NCI-H187 treated with DMSO at 0.1 percent for 48 hours (cell line): ENCODE data around the gene LGALS1.

Experiments
- DNase-seq: peaks from one replicate; lab custom pipeline; 2025; lab: John Stamatoyannopoulos, UW

LGALS1 gene

DNA sequence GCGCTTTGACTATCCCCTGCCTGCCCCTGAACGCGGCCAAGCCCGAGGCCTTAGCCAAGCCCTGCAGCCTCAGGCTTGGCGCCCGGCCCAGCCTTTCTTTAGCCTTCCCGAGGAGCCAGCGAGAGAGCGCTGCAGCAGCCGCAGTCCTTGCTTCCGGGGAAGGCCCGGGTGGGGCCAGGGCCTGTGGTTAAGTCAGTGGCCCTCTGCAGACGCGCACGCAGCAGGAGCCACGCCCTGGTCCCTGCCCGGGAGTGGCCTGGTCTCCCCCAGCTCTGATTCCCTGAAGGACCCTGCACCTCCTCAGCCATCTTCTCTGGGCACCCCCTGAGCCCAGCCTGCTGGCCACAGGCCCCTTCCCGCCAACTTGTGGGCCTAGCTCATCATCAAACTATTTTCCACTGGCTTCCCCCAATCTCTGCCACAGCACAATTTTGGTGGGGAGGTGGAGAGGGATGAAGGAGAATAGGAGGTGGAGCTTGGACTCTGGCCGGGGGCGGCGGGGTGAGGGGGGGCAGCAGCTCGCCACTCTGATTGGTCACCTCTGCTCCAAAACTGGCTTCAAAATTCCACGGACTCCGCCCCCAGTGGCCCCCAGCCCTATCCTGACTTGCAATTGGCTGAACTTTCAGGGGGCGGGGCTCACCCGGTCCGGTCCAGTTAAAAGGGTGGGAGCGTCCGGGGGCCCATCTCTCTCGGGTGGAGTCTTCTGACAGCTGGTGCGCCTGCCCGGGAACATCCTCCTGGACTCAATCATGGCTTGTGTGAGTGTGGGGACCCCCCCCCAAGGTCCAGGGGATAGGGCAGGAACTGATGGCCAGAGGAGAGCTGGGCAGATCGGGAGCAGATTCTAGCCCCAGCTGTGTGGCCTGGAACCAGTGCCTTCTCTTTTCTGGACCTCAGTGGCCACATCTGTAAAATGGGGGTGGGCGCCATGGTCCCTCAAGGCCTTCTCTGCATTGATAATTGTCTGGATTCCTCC is at the start of gene LGALS1:
Gene LGALS1, plus strand, starts transcription at position 686 of the 979 bp plus-strand sequence. Its CDS starts 67 bp downstream, at position 753.
- DNase-seq = no peak

DNA sequence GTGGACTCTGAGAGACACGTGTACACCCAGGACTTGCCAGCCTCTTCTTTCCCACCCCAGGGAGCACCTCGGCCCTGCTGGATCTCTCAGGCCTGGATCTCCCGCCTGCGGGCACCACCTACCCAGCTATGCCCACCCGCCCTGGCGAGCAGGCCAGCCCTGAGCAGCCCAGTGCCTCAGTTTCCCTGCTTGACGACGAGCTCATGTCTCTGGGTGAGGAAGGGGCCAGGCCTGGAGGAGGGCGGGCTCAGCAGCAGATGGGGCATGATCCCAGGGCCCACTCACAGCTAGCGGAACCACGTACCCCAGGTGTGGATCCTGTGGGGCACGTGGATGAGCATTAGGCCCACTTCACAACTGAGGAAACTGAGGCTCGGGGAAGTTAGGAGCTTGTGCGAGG is 49.7 kb upstream of the LGALS1 start:
- DNase-seq = no peak

GRCh38 chr22:37626144-37626543 is 49.3 kb upstream of the LGALS1 start:
- no peak for DNase-seq

GRCh38 chr22:37626556-37627075 is 48.8 kb upstream of the LGALS1 start:
- DNase-seq = no peak

DNA sequence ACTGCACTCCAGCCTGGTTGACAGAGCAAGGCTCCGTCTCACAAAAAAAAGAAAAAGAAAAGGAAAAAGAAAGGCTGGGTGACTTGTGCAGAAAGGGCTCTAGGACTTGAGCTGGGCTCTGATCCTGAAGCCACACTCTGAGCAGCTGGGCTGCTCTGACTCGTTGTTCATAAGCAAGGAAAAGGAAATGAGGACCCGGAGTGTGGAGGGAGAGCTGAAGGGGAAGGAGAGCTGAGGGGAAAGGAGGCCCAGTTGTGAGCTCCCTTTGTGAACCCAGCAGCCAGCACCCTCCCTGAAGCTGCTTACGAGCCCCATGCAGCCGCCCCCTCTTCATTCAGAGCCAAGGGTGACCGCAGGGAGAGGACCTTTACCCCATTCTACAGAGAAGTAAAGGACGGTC is 48.3 kb upstream of the LGALS1 start:
- DNase-seq = no peak

- no peak for DNase-seq
These were observed 47.9 kb upstream of the LGALS1 start for GRCh38 chr22:37627545-37627944.

DNA sequence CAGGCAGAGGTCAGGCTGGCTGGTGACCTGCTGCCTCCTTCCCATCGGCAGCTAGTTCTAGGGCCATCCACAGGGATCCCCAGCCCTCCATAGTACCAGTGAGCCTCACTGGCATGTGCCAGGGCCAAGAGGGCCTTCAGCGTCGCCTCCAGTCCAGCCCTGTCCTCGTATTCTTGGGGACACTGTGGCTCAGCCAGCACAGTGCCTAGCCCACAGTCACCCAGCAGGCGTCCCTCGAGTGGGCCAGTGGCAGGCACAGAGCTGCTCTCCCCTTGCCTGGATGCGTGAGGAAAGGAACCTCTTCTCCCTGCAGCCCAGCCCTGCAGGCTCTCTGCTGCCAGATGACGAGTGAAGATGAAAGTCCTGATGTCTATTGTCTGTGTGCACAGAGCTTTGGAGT is 46.6 kb upstream of the LGALS1 start:
- no peak for DNase-seq

- DNase-seq = no peak
These were observed 45.5 kb upstream of the LGALS1 start for GRCh38 chr22:37629928-37630327.

DNA sequence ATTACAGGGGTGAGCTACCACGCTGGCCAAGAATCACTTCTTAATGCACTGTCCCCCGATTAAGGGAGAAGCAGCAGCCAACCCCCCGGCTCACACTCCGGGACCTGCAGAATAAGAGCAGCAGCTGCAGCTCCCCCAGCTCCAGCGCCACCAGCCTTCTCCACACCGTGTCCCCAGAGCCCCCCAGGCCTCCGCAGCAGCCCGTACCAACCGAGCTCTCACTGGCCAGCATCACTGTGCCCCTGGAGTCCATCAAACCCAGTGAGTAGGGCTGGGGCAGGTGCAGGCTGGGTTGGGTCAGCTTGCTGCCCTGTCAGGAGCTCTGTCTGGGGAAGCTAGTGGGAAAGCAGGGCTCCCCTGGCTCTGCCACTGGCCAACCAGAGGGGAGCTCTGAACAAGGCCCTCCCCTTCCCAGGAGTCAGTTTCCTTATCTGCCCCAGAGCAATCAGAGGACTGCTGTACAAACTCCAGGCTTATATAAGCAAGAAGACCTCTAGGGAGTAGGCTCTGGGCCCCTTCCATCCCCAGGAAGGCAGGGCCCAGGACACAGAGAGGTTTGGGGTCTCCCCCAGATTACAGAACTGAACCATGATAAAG is 44.5 kb upstream of the LGALS1 start:
- no peak for DNase-seq

- DNase-seq = no peak
These were observed 43.8 kb upstream of the LGALS1 start for GRCh38 chr22:37631448-37632173.

DNA sequence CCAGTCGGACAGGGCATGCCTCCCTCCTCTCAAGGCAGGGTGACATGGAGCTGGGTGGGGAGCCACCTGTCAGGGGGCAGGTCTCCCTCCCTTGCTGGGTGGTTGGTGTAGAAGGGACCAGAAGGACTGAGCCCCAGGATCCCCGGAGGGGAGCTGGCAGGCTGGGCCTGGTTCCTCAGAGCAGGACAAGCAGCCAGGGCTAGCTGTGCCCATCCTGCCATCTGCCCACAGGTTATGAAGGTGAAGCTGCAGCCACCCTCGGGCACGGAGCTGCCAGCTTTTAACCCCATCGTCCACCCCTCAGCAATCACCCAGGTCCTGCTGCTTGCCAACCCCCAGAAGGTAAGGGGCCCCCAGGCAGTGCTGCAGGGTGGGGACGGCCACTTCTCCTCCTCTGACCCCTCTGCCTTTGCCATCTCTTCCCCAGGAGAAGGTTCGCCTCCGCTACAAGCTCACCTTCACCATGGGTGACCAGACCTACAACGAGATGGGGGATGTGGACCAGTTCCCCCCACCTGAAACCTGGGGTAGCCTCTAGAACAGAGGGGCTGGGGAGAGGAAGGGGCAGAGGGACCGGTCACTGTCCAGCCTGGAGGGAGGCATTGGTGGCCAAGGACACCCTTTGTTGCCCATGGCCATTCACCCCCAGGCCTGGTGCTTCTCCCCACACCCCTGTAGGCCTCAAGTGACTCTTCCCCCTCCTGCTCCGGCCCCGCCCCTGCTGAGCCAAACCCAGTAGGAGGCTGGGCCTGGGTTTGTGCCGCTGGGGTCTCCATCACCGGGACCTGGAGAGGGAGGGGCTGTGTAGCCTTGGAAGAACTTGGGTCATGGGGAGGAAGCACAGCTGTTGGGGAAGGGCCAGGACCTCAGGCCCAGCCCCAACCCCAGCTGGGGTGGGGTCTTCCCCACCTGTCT is 43.0 kb upstream of the LGALS1 start:
- DNase-seq = no peak

DNA sequence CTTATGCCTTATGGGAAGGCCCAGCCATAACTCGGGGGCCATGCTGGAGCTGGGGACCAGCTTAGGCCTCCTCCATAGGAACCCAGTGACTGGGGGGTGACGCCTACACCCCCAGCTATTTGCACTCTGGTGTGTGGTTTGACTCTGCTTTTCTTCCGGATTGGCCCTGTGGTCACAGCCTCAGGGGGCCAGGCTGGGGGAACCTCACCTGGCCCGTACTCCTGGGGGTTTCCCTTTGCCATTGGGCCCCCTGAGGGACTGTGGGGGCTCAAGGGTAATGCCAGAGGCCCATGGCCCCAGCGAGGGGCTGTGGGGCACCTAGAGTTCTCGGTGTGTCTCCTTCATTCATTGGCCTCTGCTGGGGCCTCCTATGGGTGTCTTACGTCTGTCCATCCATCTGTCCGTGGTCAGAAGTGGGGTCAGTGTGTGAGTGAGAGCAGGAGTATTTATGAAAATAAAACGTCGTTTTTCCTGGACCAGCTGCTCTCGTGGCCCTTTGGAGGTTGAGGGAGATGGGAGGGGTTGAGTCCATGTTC is 42.3 kb upstream of the LGALS1 start:
- no peak for DNase-seq

DNA sequence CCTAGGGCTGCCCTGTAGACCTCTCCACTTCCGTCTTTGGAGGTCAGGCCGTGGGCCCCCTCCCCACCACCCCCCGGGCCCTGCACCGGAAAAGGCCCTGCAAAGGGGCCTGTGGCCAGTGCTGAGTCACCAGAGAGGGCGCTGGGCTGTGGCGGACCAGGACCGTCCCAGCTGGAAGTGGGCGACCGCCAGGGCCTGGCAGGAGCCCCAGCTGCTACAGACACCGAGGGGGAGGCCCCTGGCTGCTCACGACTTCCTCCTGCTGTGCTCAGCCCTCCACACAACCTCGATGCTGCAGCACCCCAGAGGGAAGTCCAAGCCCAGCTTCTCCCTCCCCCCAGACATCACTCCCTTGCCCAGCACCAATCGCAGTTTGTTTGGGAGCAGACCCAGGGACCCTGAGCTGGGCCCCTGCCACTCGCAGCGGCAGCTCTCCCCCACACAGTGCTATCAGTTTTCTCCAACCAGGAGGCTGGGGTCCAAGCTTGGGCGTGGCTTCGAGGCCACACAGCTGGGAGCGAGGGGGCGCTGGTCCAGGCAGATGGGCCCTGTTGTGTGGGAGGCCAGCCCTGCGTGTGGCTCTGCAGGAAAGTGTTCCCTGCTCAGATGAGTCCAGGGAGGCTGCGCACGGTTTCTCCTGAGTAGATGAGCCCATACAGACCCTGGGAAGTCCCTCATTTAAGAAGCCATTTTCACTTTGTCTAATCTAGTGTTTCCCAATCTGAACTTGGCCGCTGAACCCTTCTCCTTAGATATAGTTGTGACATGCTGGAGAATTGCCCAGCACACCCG is 41.6 kb upstream of the LGALS1 start:
- no peak for DNase-seq

GRCh38 chr22:37634417-37634924 is 41.0 kb upstream of the LGALS1 start:
- DNase-seq = no peak

GRCh38 chr22:37635157-37635556 is 40.3 kb upstream of the LGALS1 start:
- no peak for DNase-seq

GRCh38 chr22:37636186-37636948 is 39.1 kb upstream of the LGALS1 start:
- DNase-seq = no peak

DNA sequence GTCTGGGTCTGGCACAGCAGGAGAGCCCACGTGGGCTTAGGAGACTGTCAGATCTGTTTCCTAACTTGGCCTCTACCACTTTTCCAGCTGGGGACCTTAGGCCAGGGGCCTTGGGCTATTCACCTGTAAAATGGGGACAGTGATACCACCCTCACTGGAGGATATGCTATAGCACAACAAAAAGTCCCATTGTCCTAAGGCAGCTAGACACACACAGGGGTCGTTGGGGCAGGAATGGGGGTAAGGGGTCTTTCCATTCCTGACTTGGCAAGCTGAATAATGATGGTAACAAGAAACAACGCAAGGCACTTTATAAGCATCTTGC is 38.5 kb upstream of the LGALS1 start:
- DNase-seq = no peak

- no peak for DNase-seq
These were observed 36.9 kb upstream of the LGALS1 start for GRCh38 chr22:37638391-37639069.
